H1 (cell line): ENCODE measurements around the gene LRRC19. TPM values are rescaled to one million over a fixed set of nuclear protein-coding genes. Genes with fewer than 3 reads are reported as not detected.

Source experiments
- CTCF ChIA-PET: fragments of 300-600 bp; sonication (Branson Sonifier 250); formaldehyde crosslinking; loops from one replicate; lab custom pipeline; 2021; ENCODE audit not compliant: partially characterized antibody; lab: Charles Lee
- POLR2A ChIA-PET: fragments of 300-600 bp; sonication (Branson Sonifier 250); formaldehyde crosslinking; loops from one replicate; lab custom pipeline; 2021; ENCODE audit warnings: inconsistent platforms; ENCODE audit not compliant: partially characterized antibody; lab: Charles Lee
- DNase-seq, 2 experiments: peaks; one replicate each; pipeline versions ENCODE4 v3.0.0 to v3.0.0-alpha.2; 2010 to 2022; ENCODE audit warnings: low spot score in 2 of 2, low read depth in 1 of 2, mixed read lengths in 1 of 2
- FAIRE-seq: peaks from 2 replicates; lab custom pipeline; 2011; peaks lifted over from hg19 to GRCh38; lab: Jason Lieb, UNC
- H2AFZ ChIP-seq: 2 replicates; pipeline ENCODE4 v1.8.1; 2012; ENCODE audit warnings: low read length, inconsistent platforms
- H2AK5ac ChIP-seq: 2 replicates; pipeline ENCODE4 v1.6.1; 2013; ENCODE audit warnings: low read depth, low read length
- H2BK120ac ChIP-seq: replicated peaks from 2 replicates; pipeline ENCODE3; 2013; ENCODE audit warnings: low read depth, low read length, inconsistent platforms
- H2BK12ac ChIP-seq: 2 replicates; pipeline ENCODE4 v1.6.1; 2013; ENCODE audit warnings: low read depth, low read length
- H2BK15ac ChIP-seq: 2 replicates; pipeline ENCODE4 v1.6.1; 2013; ENCODE audit warnings: low read length
- H2BK20ac ChIP-seq: 2 replicates; pipeline ENCODE4 v1.6.1; 2013; ENCODE audit warnings: low read length
- H2BK5ac ChIP-seq: 2 replicates; pipeline ENCODE4 v1.6.1; 2013; ENCODE audit warnings: low read depth, low read length
- H3K14ac ChIP-seq: 2 replicates; pipeline ENCODE4 v1.6.1; 2013; ENCODE audit warnings: inconsistent platforms; ENCODE audit not compliant: insufficient read length
- H3K18ac ChIP-seq: 2 replicates; pipeline ENCODE4 v1.6.1; 2013; ENCODE audit warnings: low read length; ENCODE audit errors: extremely low read depth
- H3K23ac ChIP-seq: 2 replicates; pipeline ENCODE4 v1.6.1; 2013; ENCODE audit warnings: inconsistent platforms; ENCODE audit not compliant: insufficient read length
- H3K23me2 ChIP-seq: 2 replicates; pipeline ENCODE4 v1.6.1; 2013; ENCODE audit warnings: low read depth, low read length
- H3K27ac ChIP-seq: 2 replicates; pipeline ENCODE4 v1.6.1; 2011; ENCODE audit warnings: low read depth, low read length, inconsistent platforms
- H3K27me3 ChIP-seq, 4 experiments: replicated peaks in 1 of 4; 1 replicate in 1 of 4; 2 replicates in 3 of 4; pipeline versions ENCODE4 v1.6.1 to v1.8.1; 2011 to 2013; ENCODE audit warnings: low read length in 3 of 4, mild to moderate bottlenecking in 3 of 4, inconsistent platforms in 2 of 4, mixed read lengths in 2 of 4, moderate library complexity in 1 of 4; ENCODE audit not compliant: control insufficient read depth in 3 of 4, insufficient read depth in 3 of 4; ENCODE audit errors: extremely low read depth in 1 of 4
- H3K36me3 ChIP-seq, 4 experiments: 2 replicates each; pipeline versions ENCODE4 v1.6.1 to v1.8.1; 2011 to 2013; ENCODE audit warnings: mild to moderate bottlenecking in 4 of 4, low read length in 3 of 4, moderate library complexity in 2 of 4, control low read depth in 1 of 4, inconsistent platforms in 1 of 4; ENCODE audit not compliant: insufficient read depth in 4 of 4, control insufficient read depth in 2 of 4
- H3K4ac ChIP-seq: replicated peaks from 2 replicates; pipeline ENCODE3; 2013; ENCODE audit warnings: low read length, low read depth, mixed read lengths, inconsistent platforms; ENCODE audit not compliant: insufficient read length
- H3K4me1 ChIP-seq, 4 experiments: replicated peaks in 1 of 4; 1 replicate in 1 of 4; 2 replicates in 3 of 4; pipeline versions ENCODE4 v1.6.1 to v1.8.1; 2011 to 2013; ENCODE audit warnings: low read length in 3 of 4, inconsistent platforms in 2 of 4, mixed read lengths in 1 of 4; ENCODE audit not compliant: insufficient read depth in 4 of 4, control insufficient read depth in 3 of 4
- H3K4me2 ChIP-seq, 2 experiments: 2 replicates each; pipeline versions ENCODE4 v1.6.1 to v1.8.1; 2011 to 2013; ENCODE audit warnings: low read depth in 2 of 2, low read length in 2 of 2, control low read depth in 1 of 2, inconsistent platforms in 1 of 2, mild to moderate bottlenecking in 1 of 2; ENCODE audit not compliant: insufficient read depth in 1 of 2
- H3K4me3 ChIP-seq, 4 experiments: fragments of 200-600, 300-600 bp in 1 of 4; sonication (generic), shearing (Covaris generic), sonication (Bioruptor Twin) in 1 of 4; 2 replicates each; pipeline versions ENCODE4 v1.5.1 to v1.8.1; 2011 to 2016; ENCODE audit warnings: low read length in 4 of 4, low read depth in 3 of 4, control low read depth in 2 of 4, inconsistent platforms in 2 of 4, mild to moderate bottlenecking in 2 of 4, mixed read lengths in 1 of 4, moderate library complexity in 1 of 4; ENCODE audit not compliant: insufficient read depth in 2 of 4; ENCODE audit errors: extremely low read depth in 1 of 4
- H3K56ac ChIP-seq: replicated peaks from 2 replicates; pipeline ENCODE3; 2013; ENCODE audit warnings: low read depth, mild to moderate bottlenecking, mixed read lengths, low read length, inconsistent platforms; ENCODE audit not compliant: insufficient read length
- H3K79me1 ChIP-seq: 2 replicates; pipeline ENCODE4 v1.6.1; 2013; ENCODE audit warnings: low read depth, low read length, control low read depth
- H3K79me2 ChIP-seq, 2 experiments: 2 replicates each; pipeline versions ENCODE4 v1.6.1 to v1.8.1; 2012 to 2013; ENCODE audit warnings: low read length in 2 of 2, mild to moderate bottlenecking in 2 of 2, inconsistent platforms in 1 of 2; ENCODE audit not compliant: insufficient read depth in 2 of 2, control insufficient read depth in 1 of 2
- H3K9ac ChIP-seq, 4 experiments: replicated peaks in 1 of 4; 1 replicate in 1 of 4; 2 replicates in 3 of 4; pipeline versions ENCODE4 v1.6.1 to v1.8.1; 2011 to 2013; ENCODE audit warnings: low read depth in 3 of 4, low read length in 3 of 4, control low read depth in 2 of 4, mild to moderate bottlenecking in 2 of 4, moderate library complexity in 2 of 4, inconsistent platforms in 1 of 4; ENCODE audit errors: extremely low read depth in 1 of 4
- H3K9me3 ChIP-seq, 2 experiments: 2 replicates each; pipeline versions ENCODE4 v1.6.1 to v1.8.1; 2012 to 2013; ENCODE audit warnings: mild to moderate bottlenecking in 2 of 2, moderate library complexity in 2 of 2, control low read depth in 1 of 2, inconsistent platforms in 1 of 2, low read depth in 1 of 2, low read length in 1 of 2, mixed read lengths in 1 of 2; ENCODE audit not compliant: insufficient read depth in 2 of 2
- H4K20me1 ChIP-seq, 2 experiments: replicated peaks in 1 of 2; 2 replicates each; pipeline versions ENCODE3 to v1.8.1; 2011 to 2013; ENCODE audit warnings: inconsistent platforms in 2 of 2, low read length in 2 of 2, mild to moderate bottlenecking in 1 of 2; ENCODE audit not compliant: insufficient read depth in 2 of 2, control insufficient read depth in 1 of 2
- H4K5ac ChIP-seq: 2 replicates; pipeline ENCODE4 v1.6.1; 2013; ENCODE audit warnings: low read length, low read depth, mixed read lengths, inconsistent platforms; ENCODE audit not compliant: insufficient read length
- H4K8ac ChIP-seq: 2 replicates; pipeline ENCODE4 v1.8.0; 2013; ENCODE audit warnings: mild to moderate bottlenecking, moderate library complexity, low read length, inconsistent platforms; ENCODE audit not compliant: insufficient read depth; ENCODE audit errors: extremely low read depth
- H4K91ac ChIP-seq: replicated peaks from 2 replicates; pipeline ENCODE3; 2013; ENCODE audit warnings: low read length, mixed read lengths, inconsistent platforms; ENCODE audit not compliant: insufficient read length
- CREB1 ChIP-seq: IDR thresholded peaks from 2 replicates; pipeline ENCODE4 v1.6.1; 2012; ENCODE audit warnings: inconsistent platforms
- CTCF ChIP-seq, 3 experiments: IDR thresholded peaks; 1 replicate in 2 of 3; 2 replicates in 1 of 3; pipeline versions ENCODE4 v1.5.1 to v1.6.1; 2011; ENCODE audit warnings: low read length in 3 of 3, mild to moderate bottlenecking in 3 of 3, inconsistent platforms in 2 of 3, low read depth in 1 of 3, moderate library complexity in 1 of 3; ENCODE audit not compliant: insufficient read depth in 1 of 3; ENCODE audit errors: control extremely low read depth in 1 of 3
- GABPA ChIP-seq: IDR thresholded peaks from 2 replicates; pipeline ENCODE4 v1.6.1; 2011; ENCODE audit warnings: mild to moderate bottlenecking, low read length, moderate library complexity, borderline replicate concordance; ENCODE audit not compliant: insufficient read depth
- HDAC6 ChIP-seq: IDR thresholded peaks from one replicate; pipeline ENCODE4 v1.7.1; 2012; ENCODE audit warnings: low read depth, mild to moderate bottlenecking, inconsistent platforms, low read length, moderate library complexity
- KDM1A ChIP-seq: fragments of 200-600, 300-600 bp; sonication (generic); IDR thresholded peaks from 2 replicates; pipeline ENCODE4 v1.7.1; 2016; ENCODE audit warnings: mild to moderate bottlenecking, low read length, borderline replicate concordance
- KDM4A ChIP-seq: IDR thresholded peaks from one replicate; pipeline ENCODE4 v1.7.1; 2012; ENCODE audit warnings: low read depth, mild to moderate bottlenecking, moderate library complexity, low read length, inconsistent platforms; ENCODE audit not compliant: severe bottlenecking
- SP2 ChIP-seq: IDR thresholded peaks from 2 replicates; pipeline ENCODE4 v1.6.1; 2012; ENCODE audit warnings: mild to moderate bottlenecking, low read length, inconsistent platforms
- polyA plus RNA-seq, 7 experiments: library from polyadenylated mRNA; depleted of rRNA in 3 of 7; stranded (reverse) in 5 of 7; unstranded in 2 of 7; fragments of >200 nt in 5 of 7; fragments of 200-250 nt in 2 of 7; gene quantifications; 1 replicate in 5 of 7; 2 replicates in 1 of 7; 4 replicates in 1 of 7; pipeline versions ENCODE4 v1.2.1 to v1.2.3, GENCODE V29; 2011 to 2013; ENCODE audit warnings: missing spikeins in 2 of 7, mixed read lengths in 2 of 7
- total RNA-seq: library from RNA; stranded (reverse); fragmentation: NEBNext Ultra II Directional; extraction: Animal tissue kit (Norgen Biotek cat#: 25700); gene quantifications from 2 replicates; pipeline ENCODE4 v1.2.1, GENCODE V29; 2021
- TF ChIP-seq, protein P1 (sequence below): IDR thresholded peaks from 2 replicates; pipeline ENCODE4 v1.6.1; 2011; ENCODE audit warnings: low read length, improper control_type of control experiment

Gene LRRC19
- total and polyA plus RNA-seq, 2 of the 8 experiments (the other 6 are each of a cell fraction or from before 2014, with no cell fraction given), result not detected

- Histone ChIP-seq H2AFZ (no peak overlapping the region), H3K18ac (no peak overlapping the region), H3K23ac (no peak overlapping the region), H3K79me1 (no peaks in the 10 kb centered on the region), H4K5ac (no peak overlapping the region), H2BK12ac (no peak overlapping the region), H3K36me3 (no peaks in the 10 kb centered on the region), H3K79me2 (no peaks in the 10 kb centered on the region), H3K4ac (no peak overlapping the region), H3K14ac (no peak overlapping the region), H4K20me1 (no peaks in the 10 kb centered on the region), H3K4me1 (no peaks in the 10 kb centered on the region), H3K56ac (no peak overlapping the region), H2BK20ac (no peak overlapping the region), H3K23me2 (no peaks in the 10 kb centered on the region), H4K8ac (no peak overlapping the region), H4K91ac (no peak overlapping the region), H3K4me3 (no peak overlapping the region), H2BK120ac (no peak overlapping the region), H2BK5ac (no peak overlapping the region), H3K9ac (no peak overlapping the region), H2BK15ac (no peak overlapping the region), H3K27ac (no peak overlapping the region)
- POLR2A ChIA-PET, result no interaction called here
- DNase-seq (no peak), FAIRE-seq (no peak)
- CTCF ChIA-PET, result no interaction called here
- TF ChIP-seq CREB1, result no peak
- TF ChIP-seq KDM4A, result no peak
- TF ChIP-seq HDAC6, result no peak
- TF ChIP-seq, protein P1, sequence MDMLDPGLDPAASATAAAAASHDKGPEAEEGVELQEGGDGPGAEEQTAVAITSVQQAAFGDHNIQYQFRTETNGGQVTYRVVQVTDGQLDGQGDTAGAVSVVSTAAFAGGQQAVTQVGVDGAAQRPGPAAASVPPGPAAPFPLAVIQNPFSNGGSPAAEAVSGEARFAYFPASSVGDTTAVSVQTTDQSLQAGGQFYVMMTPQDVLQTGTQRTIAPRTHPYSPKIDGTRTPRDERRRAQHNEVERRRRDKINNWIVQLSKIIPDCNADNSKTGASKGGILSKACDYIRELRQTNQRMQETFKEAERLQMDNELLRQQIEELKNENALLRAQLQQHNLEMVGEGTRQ, result no peak
- TF ChIP-seq GABPA, result no peak
- no peak for TF ChIP-seq SP2
- TF ChIP-seq CTCF (IDR thresholded peaks at IDR 0.05; ENCODE audit: control extremely low read depth in 1 of 3, insufficient read depth in 1 of 3, low read depth in 1 of 3, low read length in 3 of 3), result no peak
- TF ChIP-seq KDM1A, result no peak
- TF ChIP-seq, all 59 proteins: peak for 0
- Histone ChIP-seq H3K27me3 (no peaks in the 10 kb centered on the region), H3K4me2 (no peak overlapping the region), H2AK5ac (no peak overlapping the region), H3K9me3 (no peaks in the 10 kb centered on the region)
Measured at GRCh38 chr9:27041746-27042145, 36.3 kb upstream of the LRRC19 start.
